ENCODE data around the gene RGR.

Gene RGR

DNA sequence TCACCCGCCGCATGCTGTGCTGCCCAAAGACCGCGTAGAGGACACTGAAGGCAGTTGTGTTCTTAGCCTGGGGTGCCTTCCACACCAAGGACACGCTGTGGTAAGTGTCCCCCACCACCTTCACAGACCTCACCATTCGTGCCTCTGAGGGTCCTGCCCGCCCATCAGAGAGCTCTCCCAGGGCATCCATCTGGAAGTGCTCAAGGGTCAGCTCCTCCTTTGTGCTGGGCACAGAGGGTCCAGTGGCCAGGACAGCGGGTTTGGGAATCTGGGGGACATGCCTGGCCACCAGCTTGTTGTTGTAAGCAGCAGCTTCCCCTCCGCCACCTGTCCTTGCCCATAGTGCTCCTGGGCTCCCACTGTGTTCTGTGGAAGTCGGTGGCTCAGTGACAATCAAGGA, 12.5 kb upstream of the RGR start:
- Mint-ChIP-seq H3K27ac (no peak overlapping the region), H3K27me3 (ENCODE audit: low read depth, poor library complexity) (peaks cover 27% of the 10 kb centered on the region), H3K9me3 (no peaks in the 10 kb centered on the region), H3K36me3 (ENCODE audit: low read depth) (no peaks in the 10 kb centered on the region), H3K4me1 (no peaks in the 10 kb centered on the region), H3K4me3 (no peak overlapping the region)
- DNase-seq = no peak
- TF ChIP-seq, protein P1, sequence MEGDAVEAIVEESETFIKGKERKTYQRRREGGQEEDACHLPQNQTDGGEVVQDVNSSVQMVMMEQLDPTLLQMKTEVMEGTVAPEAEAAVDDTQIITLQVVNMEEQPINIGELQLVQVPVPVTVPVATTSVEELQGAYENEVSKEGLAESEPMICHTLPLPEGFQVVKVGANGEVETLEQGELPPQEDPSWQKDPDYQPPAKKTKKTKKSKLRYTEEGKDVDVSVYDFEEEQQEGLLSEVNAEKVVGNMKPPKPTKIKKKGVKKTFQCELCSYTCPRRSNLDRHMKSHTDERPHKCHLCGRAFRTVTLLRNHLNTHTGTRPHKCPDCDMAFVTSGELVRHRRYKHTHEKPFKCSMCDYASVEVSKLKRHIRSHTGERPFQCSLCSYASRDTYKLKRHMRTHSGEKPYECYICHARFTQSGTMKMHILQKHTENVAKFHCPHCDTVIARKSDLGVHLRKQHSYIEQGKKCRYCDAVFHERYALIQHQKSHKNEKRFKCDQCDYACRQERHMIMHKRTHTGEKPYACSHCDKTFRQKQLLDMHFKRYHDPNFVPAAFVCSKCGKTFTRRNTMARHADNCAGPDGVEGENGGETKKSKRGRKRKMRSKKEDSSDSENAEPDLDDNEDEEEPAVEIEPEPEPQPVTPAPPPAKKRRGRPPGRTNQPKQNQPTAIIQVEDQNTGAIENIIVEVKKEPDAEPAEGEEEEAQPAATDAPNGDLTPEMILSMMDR (IDR thresholded peaks at IDR 0.05) = no peak

- no peaks in the 10 kb centered on the region for H3K9me3 Mint-ChIP-seq
- H3K27me3 Mint-ChIP-seq (ENCODE audit: low read depth, poor library complexity) = peaks cover 40% of the 10 kb centered on the region
- H3K4me3 Mint-ChIP-seq = no peak overlapping the region
- H3K36me3 Mint-ChIP-seq (ENCODE audit: low read depth) = no peaks in the 10 kb centered on the region
- H3K27ac Mint-ChIP-seq = no peak overlapping the region
- DNase-seq = no peak
- H3K4me1 Mint-ChIP-seq = no peaks in the 10 kb centered on the region
- TF ChIP-seq, protein P1 (IDR thresholded peaks at IDR 0.05) = no peak
These were observed 10.9 kb upstream of the RGR start for GRCh38 chr10:84233940-84234339.

DNA sequence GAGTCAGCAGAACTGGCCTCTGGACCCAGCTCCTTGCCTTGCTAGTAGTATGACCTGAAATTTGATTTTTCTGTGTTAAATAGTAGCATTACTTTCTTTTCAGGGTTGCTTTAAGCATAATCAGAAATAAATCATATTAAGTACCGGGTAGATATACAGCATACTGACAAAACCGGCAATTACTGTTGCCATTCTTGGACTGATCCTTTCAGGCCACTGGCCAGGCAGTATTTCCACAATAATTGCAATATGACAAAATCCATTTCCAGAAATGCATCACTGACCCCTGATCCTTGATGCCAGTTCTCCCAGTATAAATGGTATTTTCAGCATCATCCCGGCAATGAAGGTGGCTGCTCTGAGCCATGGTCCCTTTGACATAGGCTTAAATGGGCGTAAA, 10.4 kb upstream of the RGR start:
- Mint-ChIP-seq H3K4me3 (no peak overlapping the region), H3K27me3 (ENCODE audit: low read depth, poor library complexity) (peaks cover 44% of the 10 kb centered on the region), H3K36me3 (ENCODE audit: low read depth) (no peaks in the 10 kb centered on the region), H3K9me3 (no peaks in the 10 kb centered on the region), H3K4me1 (no peaks in the 10 kb centered on the region), H3K27ac (no peak overlapping the region)
- no peak for DNase-seq
- TF ChIP-seq, protein P1 (IDR thresholded peaks at IDR 0.05) = no peak

DNA sequence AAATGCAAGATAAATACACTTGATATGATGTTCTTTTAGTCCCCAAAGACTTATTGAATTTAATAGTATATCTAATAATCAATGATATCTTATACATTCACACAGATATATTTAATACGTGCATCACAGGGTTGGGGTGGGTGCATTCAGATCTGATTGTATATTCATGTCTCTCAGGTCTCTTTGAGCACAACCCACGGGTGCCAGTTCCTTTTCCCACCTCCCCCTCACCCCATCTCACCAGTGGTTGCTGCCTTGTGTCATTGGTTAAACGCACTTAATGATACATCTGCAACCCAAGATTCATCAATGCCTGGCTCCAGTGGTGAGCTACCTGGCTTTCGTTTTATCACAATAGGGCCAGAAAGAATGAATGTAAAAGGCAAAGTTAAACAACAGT, 9.8 kb upstream of the RGR start:
- peaks cover 43% of the 10 kb centered on the region for H3K27me3 Mint-ChIP-seq (ENCODE audit: low read depth, poor library complexity)
- H3K4me1 Mint-ChIP-seq = no peaks in the 10 kb centered on the region
- TF ChIP-seq, protein P1 (IDR thresholded peaks at IDR 0.05) = no peak
- no peak overlapping the region for H3K4me3 Mint-ChIP-seq
- H3K36me3 Mint-ChIP-seq (ENCODE audit: low read depth) = no peaks in the 10 kb centered on the region
- no peak overlapping the region for H3K27ac Mint-ChIP-seq
- DNase-seq = no peak
- no peaks in the 10 kb centered on the region for H3K9me3 Mint-ChIP-seq

DNA sequence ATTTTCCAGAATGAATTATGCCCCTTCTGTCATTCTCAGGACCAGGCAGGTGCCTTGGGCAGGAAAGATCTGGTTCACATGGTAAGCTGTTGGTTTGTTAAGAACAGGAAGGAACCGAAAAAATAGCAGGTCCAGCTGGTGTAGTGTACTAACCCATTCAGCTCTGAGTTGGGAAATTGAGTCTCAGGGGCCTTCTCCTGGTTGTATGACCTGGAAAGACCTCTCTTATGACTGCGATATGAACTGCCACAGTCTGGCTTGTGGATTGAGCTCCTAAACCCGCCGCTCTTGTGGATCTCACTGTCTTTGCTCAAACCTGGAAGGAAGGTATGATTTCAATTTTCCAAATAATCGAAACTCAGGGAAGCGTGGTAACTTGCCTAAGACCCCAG, 8.1 kb upstream of the RGR start:
- H3K27me3 Mint-ChIP-seq (ENCODE audit: low read depth, poor library complexity) = peaks cover 40% of the 10 kb centered on the region
- DNase-seq = no peak
- no peaks in the 10 kb centered on the region for H3K4me1 Mint-ChIP-seq
- H3K9me3 Mint-ChIP-seq = no peaks in the 10 kb centered on the region
- TF ChIP-seq, protein P1 (IDR thresholded peaks at IDR 0.05) = no peak
- H3K4me3 Mint-ChIP-seq = no peak overlapping the region
- H3K27ac Mint-ChIP-seq = no peak overlapping the region
- no peaks in the 10 kb centered on the region for H3K36me3 Mint-ChIP-seq (ENCODE audit: low read depth)

- TF ChIP-seq, protein P1 (IDR thresholded peaks at IDR 0.05) = peak; percentile 46
- Mint-ChIP-seq H3K36me3 (ENCODE audit: low read depth) (no peaks in the 10 kb centered on the region), H3K4me1 (no peaks in the 10 kb centered on the region), H3K27ac (no peak overlapping the region), H3K9me3 (no peaks in the 10 kb centered on the region), H3K4me3 (no peak overlapping the region), H3K27me3 (ENCODE audit: low read depth, poor library complexity) (peaks cover 40% of the 10 kb centered on the region)
- DNase-seq = peak; percentile 50
These were observed 7.4 kb upstream of the RGR start for GRCh38 chr10:84237199-84238051.

All from nephron progenitor cell (in vitro differentiated cells).